ENCODE measurements around the gene ALAS2.

DNA sequence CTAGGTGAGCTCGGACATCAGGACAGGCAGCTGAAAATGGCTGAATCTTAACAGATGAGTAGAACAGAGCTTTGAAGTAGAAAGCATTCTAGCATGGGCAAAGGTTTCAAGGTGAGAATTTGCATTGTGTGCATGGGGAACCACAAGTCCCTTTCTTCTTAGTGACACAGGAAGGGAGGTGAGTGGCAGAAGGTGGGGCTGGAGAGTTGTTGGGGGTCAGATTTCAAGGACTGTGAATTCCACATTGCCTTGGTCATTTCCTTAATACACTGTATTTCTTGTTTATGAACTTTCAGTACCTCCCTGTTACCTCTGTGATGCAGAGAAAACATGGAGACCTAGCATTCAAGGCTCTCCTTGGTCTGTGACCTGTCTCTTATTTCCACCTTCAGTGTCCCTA is 26.5 kb downstream of the ALAS2 start:
- TF ChIP-seq, protein P1, sequence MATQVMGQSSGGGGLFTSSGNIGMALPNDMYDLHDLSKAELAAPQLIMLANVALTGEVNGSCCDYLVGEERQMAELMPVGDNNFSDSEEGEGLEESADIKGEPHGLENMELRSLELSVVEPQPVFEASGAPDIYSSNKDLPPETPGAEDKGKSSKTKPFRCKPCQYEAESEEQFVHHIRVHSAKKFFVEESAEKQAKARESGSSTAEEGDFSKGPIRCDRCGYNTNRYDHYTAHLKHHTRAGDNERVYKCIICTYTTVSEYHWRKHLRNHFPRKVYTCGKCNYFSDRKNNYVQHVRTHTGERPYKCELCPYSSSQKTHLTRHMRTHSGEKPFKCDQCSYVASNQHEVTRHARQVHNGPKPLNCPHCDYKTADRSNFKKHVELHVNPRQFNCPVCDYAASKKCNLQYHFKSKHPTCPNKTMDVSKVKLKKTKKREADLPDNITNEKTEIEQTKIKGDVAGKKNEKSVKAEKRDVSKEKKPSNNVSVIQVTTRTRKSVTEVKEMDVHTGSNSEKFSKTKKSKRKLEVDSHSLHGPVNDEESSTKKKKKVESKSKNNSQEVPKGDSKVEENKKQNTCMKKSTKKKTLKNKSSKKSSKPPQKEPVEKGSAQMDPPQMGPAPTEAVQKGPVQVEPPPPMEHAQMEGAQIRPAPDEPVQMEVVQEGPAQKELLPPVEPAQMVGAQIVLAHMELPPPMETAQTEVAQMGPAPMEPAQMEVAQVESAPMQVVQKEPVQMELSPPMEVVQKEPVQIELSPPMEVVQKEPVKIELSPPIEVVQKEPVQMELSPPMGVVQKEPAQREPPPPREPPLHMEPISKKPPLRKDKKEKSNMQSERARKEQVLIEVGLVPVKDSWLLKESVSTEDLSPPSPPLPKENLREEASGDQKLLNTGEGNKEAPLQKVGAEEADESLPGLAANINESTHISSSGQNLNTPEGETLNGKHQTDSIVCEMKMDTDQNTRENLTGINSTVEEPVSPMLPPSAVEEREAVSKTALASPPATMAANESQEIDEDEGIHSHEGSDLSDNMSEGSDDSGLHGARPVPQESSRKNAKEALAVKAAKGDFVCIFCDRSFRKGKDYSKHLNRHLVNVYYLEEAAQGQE (IDR thresholded peaks at IDR 0.05; ENCODE audit: low read depth) = no peak
- TF ChIP-seq YY1 (IDR thresholded peaks at IDR 0.05; ENCODE audit: low read depth) (no peak), EP300 (IDR thresholded peaks at IDR 0.05; ENCODE audit: borderline replicate concordance) (no peak), CREB1 (IDR thresholded peaks at IDR 0.05; ENCODE audit: low read depth) (no peak)
- TF ChIP-seq, protein P2, sequence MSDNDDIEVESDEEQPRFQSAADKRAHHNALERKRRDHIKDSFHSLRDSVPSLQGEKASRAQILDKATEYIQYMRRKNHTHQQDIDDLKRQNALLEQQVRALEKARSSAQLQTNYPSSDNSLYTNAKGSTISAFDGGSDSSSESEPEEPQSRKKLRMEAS (IDR thresholded peaks at IDR 0.05) = no peak
